Measurements from ENCODE around the gene PCDH18.
"Not testable (repeated sequence)": the region's sequence is repeated elsewhere in the genome, so short reads cannot be mapped to it uniquely, and the experiment has no call there.

PCDH18 gene

DNA sequence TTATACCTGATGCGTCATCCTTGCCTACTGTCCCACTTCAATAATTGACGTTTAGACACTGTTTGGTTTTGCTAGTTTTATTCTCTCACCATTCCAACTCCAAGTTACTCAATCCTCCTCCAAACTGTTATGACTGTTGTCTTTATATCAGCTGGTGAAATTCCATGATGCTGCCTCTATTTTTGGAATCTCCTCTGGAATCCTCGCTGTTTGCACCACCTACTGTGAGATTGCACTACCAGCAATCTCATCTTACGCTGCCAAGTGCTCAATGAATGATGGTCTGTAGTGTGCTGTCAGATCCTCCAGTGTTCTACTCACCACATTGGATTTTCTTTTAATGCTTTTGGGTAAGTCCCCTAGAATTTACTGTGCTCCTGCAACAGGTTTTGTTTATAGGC, 13.2 kb upstream of the PCDH18 start:
- no peak overlapping the region for H3K27ac ChIP-seq
- TF ChIP-seq, protein P1, sequence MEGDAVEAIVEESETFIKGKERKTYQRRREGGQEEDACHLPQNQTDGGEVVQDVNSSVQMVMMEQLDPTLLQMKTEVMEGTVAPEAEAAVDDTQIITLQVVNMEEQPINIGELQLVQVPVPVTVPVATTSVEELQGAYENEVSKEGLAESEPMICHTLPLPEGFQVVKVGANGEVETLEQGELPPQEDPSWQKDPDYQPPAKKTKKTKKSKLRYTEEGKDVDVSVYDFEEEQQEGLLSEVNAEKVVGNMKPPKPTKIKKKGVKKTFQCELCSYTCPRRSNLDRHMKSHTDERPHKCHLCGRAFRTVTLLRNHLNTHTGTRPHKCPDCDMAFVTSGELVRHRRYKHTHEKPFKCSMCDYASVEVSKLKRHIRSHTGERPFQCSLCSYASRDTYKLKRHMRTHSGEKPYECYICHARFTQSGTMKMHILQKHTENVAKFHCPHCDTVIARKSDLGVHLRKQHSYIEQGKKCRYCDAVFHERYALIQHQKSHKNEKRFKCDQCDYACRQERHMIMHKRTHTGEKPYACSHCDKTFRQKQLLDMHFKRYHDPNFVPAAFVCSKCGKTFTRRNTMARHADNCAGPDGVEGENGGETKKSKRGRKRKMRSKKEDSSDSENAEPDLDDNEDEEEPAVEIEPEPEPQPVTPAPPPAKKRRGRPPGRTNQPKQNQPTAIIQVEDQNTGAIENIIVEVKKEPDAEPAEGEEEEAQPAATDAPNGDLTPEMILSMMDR (IDR thresholded peaks at IDR 0.05) = no peak
- TF ChIP-seq ZFX (IDR thresholded peaks at IDR 0.05; ENCODE audit: borderline replicate concordance) = no peak

DNA sequence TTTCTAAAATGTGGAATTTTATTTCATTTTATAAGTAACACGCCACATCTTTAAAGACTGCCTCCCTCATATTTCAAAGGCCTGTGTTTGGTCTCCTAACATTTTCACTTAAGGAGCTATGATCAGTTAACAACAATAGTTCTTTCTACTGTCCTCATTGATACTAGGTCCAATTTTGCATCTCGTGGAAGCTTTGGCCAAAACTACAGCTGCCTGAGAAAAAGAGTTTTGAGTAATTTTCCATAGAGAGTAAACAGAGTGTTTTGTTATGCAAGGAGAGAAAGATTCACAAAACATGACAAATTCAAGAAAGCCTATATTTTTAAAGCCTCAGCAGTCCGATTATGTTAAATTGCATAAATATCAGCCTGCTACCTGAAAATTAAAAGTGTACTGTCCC, 11.4 kb upstream of the PCDH18 start:
- TF ChIP-seq, protein P1 (IDR thresholded peaks at IDR 0.05) = no peak
- TF ChIP-seq ZFX (IDR thresholded peaks at IDR 0.05; ENCODE audit: borderline replicate concordance) = no peak
- no peak overlapping the region for H3K27ac ChIP-seq

DNA sequence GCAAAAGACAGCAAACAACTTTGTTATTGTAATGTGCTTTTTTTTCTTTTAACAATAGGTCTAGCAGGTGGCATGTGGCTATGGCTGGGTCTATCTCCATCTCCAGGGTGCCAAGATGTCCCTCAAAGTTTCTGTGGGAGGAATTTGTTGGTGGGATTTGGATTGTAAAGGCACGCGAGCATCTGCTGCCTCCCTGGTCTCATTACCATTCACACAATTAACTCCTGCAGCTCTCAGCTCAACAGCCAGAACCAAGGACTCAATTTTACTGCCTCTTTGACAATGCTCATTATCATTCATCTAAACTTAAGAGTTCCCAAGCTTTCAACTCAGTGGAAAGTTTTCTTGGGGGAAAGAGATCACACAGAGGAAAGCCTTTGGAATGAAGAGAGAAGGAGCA, 10.9 kb upstream of the PCDH18 start:
- no peak for TF ChIP-seq ZFX (IDR thresholded peaks at IDR 0.05; ENCODE audit: borderline replicate concordance)
- TF ChIP-seq, protein P1 (IDR thresholded peaks at IDR 0.05) = no peak
- H3K27ac ChIP-seq = no peak overlapping the region

DNA sequence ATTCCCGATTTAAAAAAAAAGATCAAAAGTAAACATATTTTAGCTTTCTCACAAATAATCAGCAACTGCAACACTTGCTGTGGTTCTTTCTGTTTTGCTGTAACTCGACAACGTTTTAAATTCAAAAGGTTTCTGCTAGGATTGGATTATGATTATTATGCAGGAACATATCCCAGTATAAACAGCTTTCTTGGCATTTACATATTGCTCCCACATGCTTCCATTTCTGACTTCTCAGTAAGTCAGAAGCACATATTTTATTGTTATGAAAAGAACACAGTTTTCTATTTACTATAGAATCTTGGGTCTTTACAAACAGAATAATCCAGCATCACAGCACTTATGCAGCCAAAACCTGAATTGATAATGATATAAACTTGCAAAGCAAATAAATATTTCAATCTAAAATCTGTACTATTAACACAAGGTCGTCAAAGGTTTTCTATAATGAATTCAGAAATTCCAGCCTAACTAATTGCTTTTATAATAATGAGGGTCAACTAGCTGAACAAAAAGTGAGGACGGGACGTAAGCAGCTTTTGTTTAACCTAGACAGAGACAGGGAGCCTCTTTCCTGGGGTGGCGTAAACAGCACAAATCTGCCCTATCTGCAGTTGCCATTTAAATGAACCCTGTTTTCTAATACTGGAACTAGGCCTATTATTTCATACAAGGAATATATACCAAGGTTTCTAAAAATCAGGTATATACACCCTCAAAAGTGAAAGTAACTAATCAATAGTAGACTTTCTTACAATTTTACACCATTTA, 9.8 kb upstream of the PCDH18 start:
- TF ChIP-seq, protein P1 (IDR thresholded peaks at IDR 0.05) = no peak
- no peak for TF ChIP-seq ZFX (IDR thresholded peaks at IDR 0.05; ENCODE audit: borderline replicate concordance)
- no peak overlapping the region for H3K27ac ChIP-seq

DNA sequence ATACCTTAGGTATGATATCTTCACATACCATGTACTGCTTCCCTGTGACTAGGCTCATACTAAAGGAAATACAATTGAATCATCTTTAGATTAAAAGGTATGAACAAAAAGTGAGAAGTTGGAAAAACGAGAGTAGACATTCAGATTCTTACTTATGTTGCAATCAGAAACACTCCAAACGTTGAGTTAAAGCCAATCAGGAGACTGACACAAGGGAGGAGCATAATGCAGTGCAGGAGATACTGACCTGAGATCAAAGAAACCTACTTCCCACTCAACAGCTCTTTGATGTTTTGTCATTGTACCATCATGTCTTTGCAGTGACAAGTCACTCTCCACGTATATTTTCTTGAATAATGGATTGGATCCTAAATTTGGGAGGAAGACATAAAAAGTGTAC, 8.9 kb upstream of the PCDH18 start:
- TF ChIP-seq, protein P1 (IDR thresholded peaks at IDR 0.05) = no peak
- TF ChIP-seq ZFX (IDR thresholded peaks at IDR 0.05; ENCODE audit: borderline replicate concordance) = no peak
- no peak overlapping the region for H3K27ac ChIP-seq

DNA sequence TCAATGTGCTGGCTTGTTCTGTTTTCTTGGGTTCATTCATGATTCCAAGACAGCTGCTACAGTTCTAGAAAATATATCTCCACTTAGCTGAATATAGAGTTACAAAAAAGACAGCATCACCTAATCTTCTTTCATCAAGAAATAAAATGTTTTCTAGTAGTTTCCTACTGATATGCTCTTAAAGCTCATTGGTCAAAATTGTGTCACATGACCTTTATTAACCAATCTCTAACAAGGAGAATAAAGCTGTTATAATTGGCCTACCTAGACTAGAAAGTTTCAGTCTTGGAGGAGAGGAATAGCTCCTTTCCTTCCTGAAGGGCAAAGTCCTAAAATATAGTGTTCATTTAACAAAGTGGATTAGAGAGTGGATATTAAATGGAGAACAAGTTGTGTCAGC, 8.1 kb upstream of the PCDH18 start:
- no peak overlapping the region for H3K27ac ChIP-seq
- TF ChIP-seq ZFX (IDR thresholded peaks at IDR 0.05; ENCODE audit: borderline replicate concordance) = no peak
- TF ChIP-seq, protein P1 (IDR thresholded peaks at IDR 0.05) = no peak

DNA sequence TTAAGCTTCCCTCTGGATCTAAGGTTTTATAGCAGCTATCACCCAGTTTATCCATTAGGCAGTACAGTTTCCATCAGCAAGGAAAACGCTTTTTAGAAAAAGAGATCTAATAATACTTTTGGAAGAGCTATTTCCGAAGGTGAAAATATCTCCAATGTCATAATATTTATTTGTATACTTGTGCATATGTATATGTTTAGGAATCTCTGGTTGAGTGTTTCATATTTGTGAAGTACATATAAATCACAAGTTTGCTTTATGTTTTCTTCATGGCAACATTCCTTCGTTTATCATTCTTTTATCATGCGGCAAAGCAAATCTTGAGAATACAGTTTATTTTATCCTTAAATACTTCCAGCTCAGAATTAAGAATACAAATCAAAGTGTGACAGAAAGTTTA, 6.2 kb upstream of the PCDH18 start:
- no peak overlapping the region for H3K27ac ChIP-seq
- TF ChIP-seq ZFX (IDR thresholded peaks at IDR 0.05; ENCODE audit: borderline replicate concordance) = no peak
- TF ChIP-seq, protein P1 (IDR thresholded peaks at IDR 0.05) = no peak

DNA sequence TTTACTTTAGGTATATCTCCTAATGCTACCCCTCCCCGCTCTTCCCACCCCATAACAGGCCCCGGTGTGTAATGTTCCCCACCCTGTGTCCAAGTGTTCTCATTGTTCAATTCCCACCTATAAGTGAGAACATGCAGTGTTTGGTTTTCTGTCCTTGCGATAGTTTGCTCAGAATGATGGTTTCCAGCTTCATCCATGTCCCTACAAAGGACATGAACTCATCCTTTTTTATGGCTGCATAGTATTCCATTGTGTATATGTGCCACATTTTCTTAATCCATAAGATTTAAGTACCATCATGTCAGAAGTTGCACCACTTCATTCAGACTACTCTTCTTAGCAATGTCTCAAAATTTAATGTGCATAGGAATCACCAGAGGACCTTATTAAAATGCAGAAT, 5.5 kb upstream of the PCDH18 start:
- H3K27ac ChIP-seq = not testable (repeated sequence)
